ENCODE measurements around the gene GLB1L2. TPM values are rescaled to one million over a fixed set of nuclear protein-coding genes. Genes with fewer than 3 reads are reported as not detected.

Gene GLB1L2
- total and polyA plus RNA-seq, 3 donors from 2014 or later, result 18.5 to 29.9 (median 29.1) TPM

- Histone ChIP-seq H3K36me3 (ENCODE audit: low read depth, missing control alignments) (no peaks in the 10 kb centered on the region), H3K27ac (no peak overlapping the region), H3K27me3 (no peaks in the 10 kb centered on the region), H3K4me3 (no peak overlapping the region), H3K4me1 (peaks cover 4% of the 10 kb centered on the region), H3K9me3 (no peaks in the 10 kb centered on the region)
- peak; percentile 20 for DNase-seq
- TF ChIP-seq POLR2A (IDR thresholded peaks at IDR 0.05) (no peak), CTCF (IDR thresholded peaks at IDR 0.05) (no peak)
- intact Hi-C loops (cut with DNase I; ENCODE audit: low total_unique reads), result no loop called here
- WGBS, 2 donors, result 77 to 87% methylated on average over 20 to 22 of the region's 22 CpGs
These were observed 14.6 kb downstream of the GLB1L2 start for GRCh38 chr11:134346101-134346975.

- peak; percentile 3 for DNase-seq
- H3K27ac ChIP-seq, result no peak overlapping the region
- no peaks in the 10 kb centered on the region for H3K9me3 ChIP-seq
- H3K27me3 ChIP-seq, result no peaks in the 10 kb centered on the region
- 88 to 90% methylated on average over 2 to 5 of the region's 5 CpGs for WGBS, 2 donors
- intact Hi-C loops (cut with DNase I; ENCODE audit: low total_unique reads), result no loop called here
- peaks cover 4% of the 10 kb centered on the region for H3K4me1 ChIP-seq
- H3K4me3 ChIP-seq, result no peak overlapping the region
- TF ChIP-seq CTCF (IDR thresholded peaks at IDR 0.05), result no peak
- TF ChIP-seq POLR2A (IDR thresholded peaks at IDR 0.05), result no peak
- no peaks in the 10 kb centered on the region for H3K36me3 ChIP-seq (ENCODE audit: low read depth, missing control alignments)
These were observed 15.2 kb downstream of the GLB1L2 start for GRCh38 chr11:134346976-134347350.

GRCh38 chr11:134347441-134347840 lies 15.7 kb downstream of the GLB1L2 start:
- no peaks in the 10 kb centered on the region for H3K36me3 ChIP-seq (ENCODE audit: low read depth, missing control alignments)
- peaks cover 4% of the 10 kb centered on the region for H3K4me1 ChIP-seq
- no peaks in the 10 kb centered on the region for H3K9me3 ChIP-seq
- intact Hi-C loops (cut with DNase I; ENCODE audit: low total_unique reads), result no loop called here
- TF ChIP-seq POLR2A (IDR thresholded peaks at IDR 0.05) (no peak), CTCF (IDR thresholded peaks at IDR 0.05) (no peak)
- no peaks in the 10 kb centered on the region for H3K27me3 ChIP-seq
- DNase-seq, result peak; percentile 6
- 87 to 90% methylated on average over 8 to 10 of the region's 10 CpGs for WGBS, 2 donors
- no peak overlapping the region for H3K4me3 ChIP-seq
- no peak overlapping the region for H3K27ac ChIP-seq

GRCh38 chr11:134349109-134349801 lies 17.5 kb downstream of the GLB1L2 start:
- TF ChIP-seq CTCF (IDR thresholded peaks at IDR 0.05), result no peak
- no peak for TF ChIP-seq POLR2A (IDR thresholded peaks at IDR 0.05)
- no peak overlapping the region for H3K27ac ChIP-seq
- WGBS, 2 donors, result 80% methylated on average over 6 of the region's 6 CpGs

More at GRCh38 chr11:134349109-134349801, 17.5 kb downstream of the GLB1L2 start:
- Histone ChIP-seq H3K36me3 (ENCODE audit: low read depth, missing control alignments) (no peaks in the 10 kb centered on the region), H3K4me1 (peaks cover 4% of the 10 kb centered on the region), H3K27me3 (no peaks in the 10 kb centered on the region), H3K9me3 (no peaks in the 10 kb centered on the region), H3K4me3 (no peak overlapping the region)
- intact Hi-C loops (cut with DNase I; ENCODE audit: low total_unique reads), result no loop called here
- no peak for DNase-seq

Data from testis (tissue), 3 donors.